Measurements from ENCODE around the gene MYO5B. TPM values are rescaled to one million over a fixed set of nuclear protein-coding genes. Genes with fewer than 3 reads are reported as not detected.

Gene MYO5B
- total and polyA plus RNA-seq, 10 of the 15 experiments (the other 5 are each of a cell fraction or from before 2014, with no cell fraction given), result 2.5 to 4.5 (median 3.3) TPM

GRCh38 chr18:50061876-50062517 is 132.9 kb downstream of the MYO5B start:
- H3K36me3 ChIP-seq (ENCODE audit: control insufficient read depth in 2 of 2, insufficient read depth in 2 of 2, low read length in 1 of 2), result no peaks in the 10 kb centered on the region
- H3K27me3 ChIP-seq (replicated peaks in 1 of 2; ENCODE audit: control insufficient read depth in 2 of 2, insufficient read depth in 2 of 2, low read length in 1 of 2), result peaks cover 0 to 4% of the 10 kb centered on the region in 2 experiments; a peak in 1 of 4 replicates
- DNase-seq (ENCODE audit: low read depth, low spot score), result no peak
- H4K20me1 ChIP-seq (ENCODE audit: control insufficient read depth, insufficient read depth), result no peaks in the 10 kb centered on the region
- POLR2A ChIA-PET, result no interaction called here
- ATAC-seq, result no peak
- no peaks in the 10 kb centered on the region for H3K9me3 ChIP-seq (replicated peaks; ENCODE audit: control insufficient read depth, insufficient read depth, low read length)
- TF ChIP-seq STAT1 (conservative IDR thresholded peaks at IDR 0.05), result no peak
- TF ChIP-seq ZBTB33 (IDR thresholded peaks at IDR 0.05), result no peak
- TF ChIP-seq HDAC2 (IDR thresholded peaks at IDR 0.05), result no peak
- no peak for TF ChIP-seq HSF1 (IDR thresholded peaks at IDR 0.05; ENCODE audit: low read depth, low read length)
- no peak for TF ChIP-seq NR2C2 (IDR thresholded peaks at IDR 0.05; ENCODE audit: borderline replicate concordance, control insufficient read depth, insufficient read length, low read depth)
- H3K79me2 ChIP-seq (ENCODE audit: control insufficient read depth, insufficient read depth, low read length), result no peaks in the 10 kb centered on the region
- no peak for FAIRE-seq
- SMC1A ChIA-PET (ENCODE audit: uncharacterized antibody, unreplicated experiment), result interaction anchor here (0.6 kb wide), 1 partner anchor 416 kb away, joined by 3 read pairs; no protein-coding TSS in a partner anchor
- intact Hi-C loops (cut with micrococcal nuclease; ENCODE audit: unreplicated experiment) (no loop called here), in situ Hi-C loops (cut with MboI) (no loop called here)
- H3K4me2 ChIP-seq (ENCODE audit: control insufficient read depth, insufficient read depth), result no peak overlapping the region
- no peak overlapping the region for H2AFZ ChIP-seq (ENCODE audit: control insufficient read depth, low read depth, low read length)
- CTCF ChIA-PET, result interaction anchor here (2.0 kb wide), 1 partner anchor 12 kb away, joined by 6 read pairs; no protein-coding TSS in a partner anchor
- no peak overlapping the region for H3K9ac ChIP-seq (ENCODE audit: control insufficient read depth, insufficient read depth, low read length)
- 49% methylated on average over 4 of the region's 4 CpGs for whole genome bisulfite sequencing (ENCODE audit: insufficient coverage, insufficient replicate concordance, low lambda C conversion rate, missing lambda C conversion rate)
- no peak overlapping the region for H3K4me3 ChIP-seq
- RAD21 ChIA-PET (ENCODE audit: unreplicated experiment), result no interaction called here
- no peaks in the 10 kb centered on the region for H3K4me1 ChIP-seq (ENCODE audit: control insufficient read depth, insufficient read depth, low read length)
- BruUV-seq (replicated peaks), result no TSS peak
- no peak overlapping the region for H3K27ac ChIP-seq (ENCODE audit: control insufficient read depth, insufficient read depth)
